Measurements from ENCODE around the gene UBE2E1.
"Not testable (repeated sequence)": the region's sequence is repeated elsewhere in the genome, so short reads cannot be mapped to it uniquely, and the experiment has no call there.

Gene UBE2E1

GRCh38 chr3:23880703-23881339, 75.1 kb downstream of the UBE2E1 start:
- DNase-seq (ENCODE audit: low spot score), result no peak

- DNase-seq (ENCODE audit: low spot score), result not testable (repeated sequence)
These were observed 76.2 kb downstream of the UBE2E1 start for GRCh38 chr3:23881993-23882392.

GRCh38 chr3:23882487-23882918, 76.7 kb downstream of the UBE2E1 start:
- DNase-seq (ENCODE audit: low spot score), result no peak

- no peak for DNase-seq (ENCODE audit: low spot score)
These were observed 78.7 kb downstream of the UBE2E1 start for GRCh38 chr3:23884481-23884880.

- no peak for DNase-seq (ENCODE audit: low spot score)
These were observed 79.5 kb downstream of the UBE2E1 start for GRCh38 chr3:23885210-23885609.

GRCh38 chr3:23886311-23886710, 80.6 kb downstream of the UBE2E1 start:
- DNase-seq (ENCODE audit: low spot score), result no peak

- peak; percentile 51 for DNase-seq (ENCODE audit: low spot score)
These were observed 83.0 kb downstream of the UBE2E1 start for GRCh38 chr3:23888617-23889228.

GRCh38 chr3:23889386-23889785, 83.6 kb downstream of the UBE2E1 start:
- no peak for DNase-seq (ENCODE audit: low spot score)

GRCh38 chr3:23889950-23890349, 84.2 kb downstream of the UBE2E1 start:
- no peak for DNase-seq (ENCODE audit: low spot score)

- no peak for DNase-seq (ENCODE audit: low spot score)
These were observed 88.7 kb downstream of the UBE2E1 start for GRCh38 chr3:23894254-23895061.

GRCh38 chr3:23895181-23895580, 89.4 kb downstream of the UBE2E1 start:
- DNase-seq (ENCODE audit: low spot score), result no peak

- no peak for DNase-seq (ENCODE audit: low spot score)
These were observed 95.0 kb downstream of the UBE2E1 start for GRCh38 chr3:23900744-23901143.

GRCh38 chr3:23904545-23904944, 98.8 kb downstream of the UBE2E1 start:
- DNase-seq (ENCODE audit: low spot score), result no peak

- no peak for DNase-seq (ENCODE audit: low spot score)
These were observed 103.6 kb downstream of the UBE2E1 start for GRCh38 chr3:23909341-23909740.

- DNase-seq (ENCODE audit: low spot score), result no peak
These were observed 105.6 kb downstream of the UBE2E1 start for GRCh38 chr3:23911397-23911796.

- not testable (repeated sequence) for DNase-seq (ENCODE audit: low spot score)
These were observed 106.6 kb downstream of the UBE2E1 start for GRCh38 chr3:23912335-23912734.

- no peak for DNase-seq (ENCODE audit: low spot score)
These were observed 107.4 kb downstream of the UBE2E1 start for GRCh38 chr3:23913182-23913581.

- DNase-seq (ENCODE audit: low spot score), result no peak
These were observed 108.4 kb downstream of the UBE2E1 start for GRCh38 chr3:23913873-23914743.

GRCh38 chr3:23915537-23916108, 109.9 kb downstream of the UBE2E1 start:
- peak; percentile 11 for DNase-seq (ENCODE audit: low spot score)

GRCh38 chr3:23916152-23916885, 110.6 kb downstream of the UBE2E1 start:
- DNase-seq (ENCODE audit: low spot score), result no peak

All from globus pallidus (tissue), 1 donor.